ENCODE data around the gene UMOD. TPM values are rescaled to one million over a fixed set of nuclear protein-coding genes. Genes with fewer than 3 reads are reported as not detected.

UMOD gene
- total and polyA plus RNA-seq, 7 donors, result not detected

GRCh38 chr16:20372701-20373100, 20.2 kb upstream of the UMOD start:
- H3K27me3 ChIP-seq, result no peaks in the 10 kb centered on the region
- H3K27ac ChIP-seq, result no peak overlapping the region
- intact Hi-C loops (cut with DNase I), result no loop called here
- H3K4me1 ChIP-seq, result no peaks in the 10 kb centered on the region
- WGBS, 2 donors, result 81 to 83% methylated on average over 5 of the region's 5 CpGs
- H3K9me3 ChIP-seq, result no peaks in the 10 kb centered on the region
- DNase-seq, result no peak
- no peak overlapping the region for H3K4me3 ChIP-seq
- TF ChIP-seq POLR2AphosphoS5 (IDR thresholded peaks at IDR 0.05) (no peak), POLR2A (IDR thresholded peaks at IDR 0.05) (no peak)
- H3K36me3 ChIP-seq, result no peaks in the 10 kb centered on the region

GRCh38 chr16:20369452-20370054, 17.0 kb upstream of the UMOD start:
- no peak for DNase-seq
- TF ChIP-seq EP300 (IDR thresholded peaks at IDR 0.05), result no peak
- no peak for TF ChIP-seq CTCF (IDR thresholded peaks at IDR 0.05)
- TF ChIP-seq POLR2A (IDR thresholded peaks at IDR 0.05), result no peak
- TF ChIP-seq POLR2AphosphoS5 (IDR thresholded peaks at IDR 0.05), result no peak
- Histone ChIP-seq H3K27me3 (no peaks in the 10 kb centered on the region), H3K36me3 (no peaks in the 10 kb centered on the region), H3K4me1 (no peaks in the 10 kb centered on the region), H3K4me3 (no peak overlapping the region), H3K9me3 (no peaks in the 10 kb centered on the region), H3K27ac (no peak overlapping the region)
- WGBS, 2 donors, result 79 to 82% methylated on average over 9 of the region's 9 CpGs
- intact Hi-C loops (cut with DNase I), result no loop called here

- WGBS, 2 donors, result 79 to 83% methylated on average over 3 of the region's 3 CpGs
- H3K9me3 ChIP-seq, result no peaks in the 10 kb centered on the region
- no peaks in the 10 kb centered on the region for H3K36me3 ChIP-seq
- no peaks in the 10 kb centered on the region for H3K27me3 ChIP-seq
- no peak overlapping the region for H3K27ac ChIP-seq
- no peak for DNase-seq
- no peak overlapping the region for H3K4me3 ChIP-seq
- no peaks in the 10 kb centered on the region for H3K4me1 ChIP-seq
- intact Hi-C loops (cut with DNase I), result no loop called here
- TF ChIP-seq POLR2A (IDR thresholded peaks at IDR 0.05) (no peak), EP300 (IDR thresholded peaks at IDR 0.05) (no peak), CTCF (IDR thresholded peaks at IDR 0.05) (no peak), POLR2AphosphoS5 (IDR thresholded peaks at IDR 0.05) (no peak)
Observed at GRCh38 chr16:20364051-20364450, 11.5 kb upstream of the UMOD start.

- intact Hi-C loops (cut with DNase I), result no loop called here
- Histone ChIP-seq H3K36me3 (no peaks in the 10 kb centered on the region), H3K27ac (no peak overlapping the region), H3K4me1 (no peaks in the 10 kb centered on the region), H3K27me3 (peaks cover 0 to under 1% (median 0%) of the 10 kb centered on the region in 3 donors), H3K4me3 (no peak overlapping the region), H3K9me3 (no peaks in the 10 kb centered on the region)
- TF ChIP-seq EP300 (IDR thresholded peaks at IDR 0.05) (no peak), POLR2AphosphoS5 (IDR thresholded peaks at IDR 0.05) (no peak), POLR2A (IDR thresholded peaks at IDR 0.05) (no peak), CTCF (IDR thresholded peaks at IDR 0.05) (no peak)
- DNase-seq, result no peak
- 51 to 72% methylated on average over 2 of the region's 2 CpGs for WGBS, 2 donors
Observed at GRCh38 chr16:20363191-20363590, 10.7 kb upstream of the UMOD start.

DNA sequence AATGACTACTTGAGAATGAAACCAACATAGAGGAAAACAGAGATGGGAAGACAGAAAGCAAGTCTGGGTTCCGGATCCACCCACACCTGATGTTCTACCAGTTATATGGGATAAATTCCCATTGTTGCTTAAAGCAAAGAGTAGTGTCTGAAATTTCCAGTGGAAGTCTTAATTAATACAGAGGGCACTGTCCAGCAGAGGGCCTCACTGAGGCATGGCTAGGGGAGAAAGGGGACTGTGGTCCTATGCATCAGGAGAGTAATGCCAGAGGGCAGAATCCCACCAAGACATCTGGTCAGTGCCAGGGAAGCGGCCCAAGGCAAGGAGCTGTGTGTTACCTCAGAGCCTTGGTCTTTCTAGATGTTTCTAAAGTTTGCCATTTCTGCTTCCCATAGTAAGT, 7.5 kb upstream of the UMOD start:
- whole genome bisulfite sequencing, 2 donors, result 67 to 78% methylated on average over 2 of the region's 2 CpGs
- DNase-seq, result no peak
- intact Hi-C loops (cut with DNase I), result no loop called here
- Histone ChIP-seq H3K36me3 (no peaks in the 10 kb centered on the region), H3K4me3 (no peak overlapping the region), H3K27ac (no peak overlapping the region), H3K9me3 (no peaks in the 10 kb centered on the region), H3K4me1 (no peaks in the 10 kb centered on the region), H3K27me3 (peaks cover 0 to 11% (median 0%) of the 10 kb centered on the region in 3 donors)
- no peak for TF ChIP-seq CTCF (IDR thresholded peaks at IDR 0.05)
- TF ChIP-seq POLR2AphosphoS5 (IDR thresholded peaks at IDR 0.05), result no peak
- no peak for TF ChIP-seq POLR2A (IDR thresholded peaks at IDR 0.05)
- TF ChIP-seq EP300 (IDR thresholded peaks at IDR 0.05), result no peak
